ENCODE results near the gene PLXNA2.

The PLXNA2 gene

DNA sequence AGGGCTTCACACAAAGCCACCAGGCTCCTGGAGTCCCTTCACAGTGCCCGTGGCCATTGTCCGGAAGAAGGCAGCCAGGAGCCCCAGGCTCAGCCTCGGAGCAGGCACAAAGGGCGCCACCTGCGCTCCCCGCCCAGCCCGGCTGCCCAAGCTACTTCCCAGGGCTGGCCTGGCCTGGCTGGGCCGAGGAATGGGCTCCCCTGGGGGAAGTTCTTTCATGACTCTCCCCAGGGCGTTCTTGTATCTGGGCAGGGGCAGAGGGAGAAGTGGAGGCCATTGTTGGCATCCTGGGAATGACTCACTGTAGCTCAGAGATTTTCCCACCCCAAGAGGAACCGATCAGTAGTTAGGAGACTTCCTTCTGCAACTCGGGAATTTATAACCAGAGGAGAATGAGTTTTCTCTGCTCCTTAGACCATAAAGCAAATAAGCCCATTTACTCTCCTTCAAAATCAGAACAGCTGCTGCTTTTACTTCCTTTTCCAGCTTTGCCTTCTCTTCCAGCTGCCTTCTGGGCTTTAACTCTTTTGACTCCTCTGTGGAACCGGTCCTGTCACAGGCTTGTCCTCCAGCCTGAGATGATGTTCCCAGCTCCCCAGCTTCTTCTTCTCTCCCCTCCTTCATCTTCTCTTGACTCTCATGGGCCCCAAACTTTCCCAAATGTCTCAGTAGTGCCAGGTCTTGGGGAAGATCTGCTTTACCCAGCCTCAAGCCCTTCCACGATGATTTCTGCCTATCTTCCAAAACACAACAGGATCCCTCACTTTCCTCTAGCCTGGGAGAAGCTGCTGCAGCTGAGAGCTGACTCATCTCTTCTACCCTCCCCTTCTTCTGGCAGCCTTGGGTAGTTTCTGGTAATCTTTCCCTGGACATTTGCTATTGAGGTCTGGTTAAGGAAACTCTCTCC is 214.6 kb downstream of the PLXNA2 start:
- DNase-seq (ENCODE audit: low read depth in 2 of 2) = no peak

DNA sequence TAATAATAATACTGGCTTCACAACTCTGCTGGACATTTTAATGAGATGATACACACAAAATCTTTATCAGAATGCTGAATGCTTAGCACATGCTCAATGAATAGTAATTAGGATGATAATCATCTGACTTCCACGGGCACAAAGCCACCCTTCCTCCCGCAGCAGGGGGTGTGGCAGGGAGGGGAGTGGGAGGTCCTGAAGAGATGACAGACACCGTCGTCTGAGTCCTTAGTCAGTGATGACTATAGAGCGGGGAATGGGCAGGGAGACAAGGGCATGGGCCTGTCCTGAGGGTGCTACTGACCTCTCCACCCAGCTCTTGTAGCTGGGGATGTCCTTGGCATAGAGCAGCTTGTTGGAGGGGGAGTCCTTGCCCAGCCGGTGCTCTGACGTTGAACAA is 215.7 kb downstream of the PLXNA2 start:
- no peak for DNase-seq (ENCODE audit: low read depth in 2 of 2)

DNA sequence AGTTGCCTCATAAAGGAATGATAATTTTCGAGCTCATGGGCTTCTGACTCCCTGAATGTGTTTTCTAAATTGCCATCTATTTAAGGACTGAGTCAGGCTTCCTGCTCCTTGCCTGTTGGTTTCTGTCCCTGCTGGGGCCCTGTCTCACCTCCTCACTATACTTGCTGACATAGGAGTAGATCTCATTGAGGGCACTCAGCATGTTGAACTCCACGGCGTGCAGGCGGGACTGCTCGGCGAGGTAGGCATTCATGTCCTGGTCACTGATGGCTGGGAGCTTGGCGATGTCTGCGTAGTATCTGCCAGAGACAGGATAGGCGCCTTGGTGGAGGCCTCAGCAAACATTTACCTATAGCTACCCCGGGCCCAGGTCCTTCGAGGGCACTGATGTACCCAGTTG is 216.3 kb downstream of the PLXNA2 start:
- no peak for DNase-seq (ENCODE audit: low read depth in 2 of 2)

DNA sequence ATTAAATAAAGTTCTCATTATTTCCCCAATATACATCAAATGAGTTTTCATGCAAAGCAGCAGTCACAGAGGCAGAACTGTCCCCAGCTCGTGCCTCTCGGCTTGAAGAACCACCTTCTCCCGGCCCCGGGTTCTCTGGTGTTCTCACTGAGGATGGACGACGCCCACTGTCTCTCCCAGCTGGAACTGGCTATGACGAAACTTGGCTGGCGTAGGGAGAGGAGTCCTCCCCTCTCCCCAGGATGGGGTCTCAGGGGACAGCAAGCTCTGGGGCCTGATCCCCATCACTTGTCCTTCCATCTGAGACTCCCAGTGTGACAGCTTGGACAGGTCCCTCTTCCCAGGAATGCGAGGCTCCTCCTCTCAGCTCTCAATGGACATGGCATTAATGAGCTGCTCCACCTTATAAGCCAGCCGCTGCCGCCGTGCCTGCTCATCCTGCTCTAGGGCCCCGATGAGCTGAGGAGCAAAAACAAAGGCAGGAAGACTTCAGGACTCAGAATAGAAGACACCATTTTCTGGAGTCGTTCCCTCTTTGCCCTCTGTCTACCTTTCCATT is 217.2 kb downstream of the PLXNA2 start:
- DNase-seq (ENCODE audit: low read depth in 2 of 2) = no peak

DNA sequence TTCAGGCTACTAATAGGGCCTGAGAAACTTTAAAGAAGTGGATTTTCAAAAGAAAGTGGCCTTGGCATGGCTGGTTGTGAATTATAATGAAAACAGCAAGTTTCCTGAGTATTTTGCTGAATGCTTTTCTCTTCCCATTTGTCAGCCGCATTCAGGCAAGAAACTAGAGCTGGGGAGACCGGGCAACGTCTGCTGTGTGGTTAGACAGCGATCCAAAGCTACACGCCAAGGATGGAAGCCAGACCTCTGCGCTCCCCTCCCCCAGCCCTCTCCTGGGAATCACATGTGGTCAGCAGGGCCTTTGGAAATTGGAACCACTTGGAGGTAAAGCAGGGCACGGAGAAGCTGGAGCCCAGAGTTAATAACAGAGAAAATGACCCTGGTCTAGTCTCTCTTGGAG is 219.2 kb downstream of the PLXNA2 start:
- DNase-seq (ENCODE audit: low read depth in 2 of 2) = no peak

DNA sequence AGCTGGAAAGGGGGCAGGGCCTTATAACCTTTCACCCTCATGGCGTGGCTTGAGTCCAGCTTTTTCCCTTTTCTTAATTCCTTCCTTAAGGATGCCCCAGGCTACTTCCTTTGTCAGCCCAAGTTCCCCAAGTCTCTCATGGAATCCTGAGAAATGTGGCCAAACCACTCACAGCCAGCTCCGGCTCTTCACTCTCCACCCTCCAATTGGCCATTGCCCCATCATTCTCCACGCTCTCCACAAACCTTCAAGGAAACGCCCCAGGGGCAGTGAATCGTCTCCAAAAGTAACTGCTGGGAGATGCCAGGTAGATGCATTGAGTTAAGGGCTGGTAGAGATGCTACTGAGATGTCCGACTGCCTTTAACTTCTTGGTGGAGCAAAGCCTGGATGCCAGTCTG is 219.8 kb downstream of the PLXNA2 start:
- DNase-seq (ENCODE audit: low read depth in 2 of 2) = no peak

DNA sequence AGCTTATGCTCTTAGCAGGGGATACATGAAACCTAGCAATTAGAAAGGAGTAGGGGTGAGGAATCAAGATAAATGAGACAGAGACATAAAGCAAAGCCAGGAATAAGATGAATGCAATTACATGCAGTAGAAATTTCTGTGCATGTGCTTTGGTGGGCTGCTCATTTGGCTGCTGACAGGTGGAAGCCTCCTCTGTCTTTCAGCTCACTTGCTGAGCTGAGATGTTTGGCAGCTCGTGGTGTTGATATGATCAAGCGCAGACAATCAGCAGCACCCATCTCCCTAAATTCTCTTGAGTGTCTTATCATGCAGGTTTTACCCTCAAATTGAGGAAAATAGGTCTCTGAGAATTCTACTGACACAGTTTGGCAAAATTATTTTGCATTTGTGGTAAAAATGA is 224.9 kb downstream of the PLXNA2 start:
- DNase-seq (ENCODE audit: low read depth in 2 of 2) = no peak

DNA sequence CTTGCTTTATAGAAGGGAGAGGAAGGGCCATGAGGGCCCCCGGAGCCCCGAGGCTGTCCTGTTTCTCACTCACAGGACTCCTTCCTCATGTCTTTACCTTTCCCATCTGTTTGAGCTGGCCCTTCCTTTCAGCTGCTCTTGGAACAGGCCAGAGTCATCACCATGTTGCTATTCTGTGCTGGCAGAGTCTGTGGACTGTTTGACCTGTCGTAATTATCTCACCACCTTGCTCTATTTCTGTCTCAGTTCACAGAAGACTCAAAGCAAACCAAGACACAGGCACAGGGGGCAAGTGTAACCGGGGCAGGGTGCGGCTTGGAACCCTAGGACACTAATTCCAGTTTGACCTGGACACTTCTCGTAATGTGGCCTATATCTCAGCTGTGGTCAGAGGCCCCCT is 228.9 kb downstream of the PLXNA2 start:
- DNase-seq (ENCODE audit: low read depth in 2 of 2) = no peak

DNA sequence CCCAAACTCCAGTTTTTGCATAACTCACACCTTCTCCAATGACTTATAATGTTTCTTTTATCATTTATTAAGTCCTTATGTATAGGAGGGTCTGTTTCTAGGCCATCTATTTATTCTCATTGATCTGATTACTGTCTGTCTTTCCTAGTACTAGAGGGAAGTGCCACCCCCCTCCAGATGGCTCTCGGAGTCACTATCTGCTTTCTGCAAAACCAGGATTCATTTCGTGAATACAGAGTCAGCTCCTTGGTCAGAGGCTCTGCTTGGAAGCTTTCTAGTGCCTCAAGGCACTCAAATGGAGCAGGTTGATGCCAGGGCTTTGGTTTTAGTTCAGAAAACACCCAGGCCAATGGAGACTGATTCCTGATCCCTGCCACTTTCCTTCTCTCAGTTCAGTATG is 231.0 kb downstream of the PLXNA2 start:
- DNase-seq (ENCODE audit: low read depth in 2 of 2) = no peak

DNA sequence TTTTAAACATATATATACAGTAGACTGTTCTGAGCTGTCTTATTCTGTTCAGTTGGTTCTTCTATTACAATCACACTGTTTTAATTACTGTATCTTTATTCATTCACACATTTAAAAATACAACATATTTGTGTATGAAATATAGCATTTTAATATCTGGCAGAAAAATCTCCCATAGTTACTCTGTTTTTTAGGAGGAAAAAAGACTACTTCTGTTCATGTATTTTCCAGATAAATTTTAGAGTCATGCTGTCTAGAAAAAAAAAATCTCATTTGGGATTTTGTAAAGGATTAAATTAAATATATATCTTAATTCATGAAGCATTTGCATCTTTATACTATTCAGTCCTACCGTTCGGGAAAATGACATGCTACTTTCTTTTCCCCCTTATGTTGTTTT is 231.5 kb downstream of the PLXNA2 start:
- no peak for DNase-seq (ENCODE audit: low read depth in 2 of 2)

DNA sequence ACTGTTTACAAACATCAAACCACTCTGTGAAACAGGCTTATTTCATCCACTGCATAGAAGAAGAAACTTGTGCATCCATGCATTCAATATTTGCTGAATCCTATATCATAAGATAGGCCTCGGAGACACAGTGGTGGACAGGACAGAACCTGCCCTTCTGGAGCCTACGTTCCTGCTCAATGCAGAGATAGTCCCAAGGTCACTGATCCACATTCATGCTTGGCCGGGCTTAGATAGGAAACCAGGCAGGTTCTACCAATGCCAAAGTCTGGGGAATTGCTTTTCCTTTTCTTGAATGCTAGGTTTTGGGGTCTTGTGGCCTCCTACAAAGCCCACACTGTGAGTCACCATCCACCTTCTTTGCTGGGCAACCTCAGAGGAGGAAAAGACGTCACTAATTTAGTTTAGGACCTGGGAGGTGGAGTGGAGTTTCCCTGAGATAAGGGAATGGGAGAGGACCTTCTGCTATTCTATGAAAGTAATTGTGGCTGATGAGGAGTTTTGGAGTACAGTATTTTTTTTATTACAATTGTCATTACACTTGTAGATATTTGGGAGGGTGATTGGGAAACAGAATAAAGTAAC is 233.6 kb downstream of the PLXNA2 start:
- DNase-seq (ENCODE audit: low read depth in 2 of 2) = no peak

DNA sequence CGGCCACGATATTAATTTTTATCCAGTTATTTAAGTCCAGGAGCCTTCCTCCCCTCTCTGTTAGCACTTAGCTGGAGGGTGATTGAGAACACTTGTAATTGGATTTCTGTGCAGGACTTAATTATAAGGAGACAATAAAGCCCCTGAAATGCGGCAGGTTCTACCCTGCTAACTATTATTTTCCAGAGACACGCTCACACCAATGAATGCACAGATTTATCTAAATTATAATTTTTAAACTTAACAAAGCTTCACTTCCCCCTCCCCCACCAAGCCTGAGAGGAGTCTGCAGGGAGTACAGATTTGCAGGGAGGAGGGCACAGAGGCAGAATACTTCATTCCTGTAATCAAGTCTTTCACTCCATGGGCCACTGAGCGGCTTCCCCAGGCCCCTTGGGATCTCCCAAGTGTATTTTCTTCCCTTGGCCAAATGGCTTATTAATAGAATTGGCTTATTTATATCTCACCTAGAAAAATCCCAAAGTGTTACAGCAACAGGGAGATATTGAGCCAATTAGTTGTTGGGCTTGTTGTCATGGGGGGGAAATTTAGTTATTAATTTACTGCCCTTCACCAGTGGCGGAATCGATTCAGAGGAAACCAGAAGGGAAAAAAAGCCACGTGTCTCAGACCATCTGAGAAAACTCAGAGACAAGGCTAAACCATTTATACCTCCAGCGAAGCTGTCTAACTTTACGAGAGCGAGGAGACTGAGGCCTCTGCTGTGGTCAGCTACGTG is 234.3 kb downstream of the PLXNA2 start:
- no peak for DNase-seq (ENCODE audit: low read depth in 2 of 2)

DNA sequence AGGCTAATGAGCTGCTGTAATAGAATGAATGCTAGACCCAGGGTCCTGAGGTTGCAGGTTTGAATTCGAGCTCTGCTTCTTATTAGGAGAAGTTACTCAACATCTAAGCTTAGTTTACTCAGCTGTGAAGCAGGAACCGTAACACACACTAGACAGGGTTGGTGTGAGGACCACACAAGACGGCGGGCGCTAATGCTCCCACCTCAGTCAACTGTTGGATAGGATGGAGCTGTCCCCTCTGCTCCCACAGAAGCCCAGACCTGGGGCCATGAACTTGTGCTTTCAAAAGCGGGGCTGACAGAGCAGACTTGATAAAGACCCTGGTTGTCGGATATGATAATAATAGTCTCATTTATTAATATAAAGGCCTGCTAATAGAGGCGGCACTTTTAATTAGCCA is 234.9 kb downstream of the PLXNA2 start:
- no peak for DNase-seq (ENCODE audit: low read depth in 2 of 2)

DNA sequence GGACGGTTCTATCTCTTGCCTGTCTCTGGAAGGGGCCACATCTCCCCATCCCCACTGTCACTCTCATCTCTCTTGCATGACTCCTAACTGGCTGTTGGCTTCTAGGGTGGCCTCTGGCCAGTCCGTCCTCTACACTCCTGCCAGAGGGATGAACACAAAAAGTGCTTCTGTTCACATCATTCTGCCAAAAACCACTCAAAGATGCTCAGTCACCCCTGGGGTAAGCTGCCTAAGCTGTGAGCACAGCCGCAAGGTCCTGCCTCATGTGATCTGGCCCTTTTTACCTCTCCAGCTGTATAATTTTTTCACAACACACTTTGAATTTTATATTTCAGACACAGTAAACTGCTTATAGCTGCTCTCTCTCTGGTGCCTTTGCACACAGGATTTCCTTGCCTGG is 235.7 kb downstream of the PLXNA2 start:
- DNase-seq (ENCODE audit: low read depth in 2 of 2) = no peak

DNA sequence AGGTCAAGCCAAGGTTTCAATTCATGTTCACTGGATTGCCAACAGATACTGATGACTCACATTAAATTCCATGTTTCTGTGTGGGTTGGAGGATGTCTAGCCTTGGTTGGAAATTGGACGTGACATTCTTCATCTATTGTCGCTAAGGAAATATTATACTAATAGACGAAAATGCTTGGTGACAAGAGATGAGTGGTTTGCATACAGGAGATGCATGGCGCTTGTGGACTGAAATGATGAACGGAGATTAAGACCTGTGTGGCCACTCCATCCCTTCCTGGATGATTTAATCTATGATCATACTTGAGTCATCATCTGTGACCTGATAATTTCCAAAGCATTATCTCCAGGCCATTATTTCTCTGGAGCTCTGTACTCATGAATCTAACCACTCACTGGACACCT is 236.2 kb downstream of the PLXNA2 start:
- no peak for DNase-seq (ENCODE audit: low read depth in 2 of 2)

DNA sequence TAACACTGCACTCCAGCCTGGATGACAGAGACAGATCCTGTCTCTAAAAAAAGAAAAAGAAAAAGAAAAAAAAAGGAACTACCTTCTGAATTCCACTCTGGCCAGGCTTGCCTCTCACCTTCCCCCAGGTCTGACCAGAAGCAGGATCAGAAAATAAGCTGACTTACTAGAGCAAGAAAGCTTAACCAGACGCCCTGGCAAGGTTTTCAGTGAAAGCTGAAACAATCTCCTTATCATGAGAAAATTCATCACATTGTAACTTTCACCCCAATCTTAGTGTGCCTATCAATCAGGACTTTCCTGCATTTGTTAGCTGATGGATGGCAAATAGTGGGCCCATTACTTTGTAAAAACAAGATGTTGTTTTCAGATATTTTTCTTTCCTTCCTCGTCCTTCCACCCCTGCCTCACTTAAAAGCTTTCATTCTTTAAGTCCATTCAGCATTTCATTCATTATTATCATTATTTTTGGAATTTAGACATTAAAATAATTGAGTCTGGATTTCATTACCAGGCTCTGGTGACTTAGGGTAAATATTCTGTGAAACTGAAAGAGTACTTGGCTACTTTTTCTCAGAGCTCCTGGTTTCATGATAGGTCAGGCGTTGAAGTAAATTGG is 236.8 kb downstream of the PLXNA2 start:
- no peak for DNase-seq (ENCODE audit: low read depth in 2 of 2)

DNA sequence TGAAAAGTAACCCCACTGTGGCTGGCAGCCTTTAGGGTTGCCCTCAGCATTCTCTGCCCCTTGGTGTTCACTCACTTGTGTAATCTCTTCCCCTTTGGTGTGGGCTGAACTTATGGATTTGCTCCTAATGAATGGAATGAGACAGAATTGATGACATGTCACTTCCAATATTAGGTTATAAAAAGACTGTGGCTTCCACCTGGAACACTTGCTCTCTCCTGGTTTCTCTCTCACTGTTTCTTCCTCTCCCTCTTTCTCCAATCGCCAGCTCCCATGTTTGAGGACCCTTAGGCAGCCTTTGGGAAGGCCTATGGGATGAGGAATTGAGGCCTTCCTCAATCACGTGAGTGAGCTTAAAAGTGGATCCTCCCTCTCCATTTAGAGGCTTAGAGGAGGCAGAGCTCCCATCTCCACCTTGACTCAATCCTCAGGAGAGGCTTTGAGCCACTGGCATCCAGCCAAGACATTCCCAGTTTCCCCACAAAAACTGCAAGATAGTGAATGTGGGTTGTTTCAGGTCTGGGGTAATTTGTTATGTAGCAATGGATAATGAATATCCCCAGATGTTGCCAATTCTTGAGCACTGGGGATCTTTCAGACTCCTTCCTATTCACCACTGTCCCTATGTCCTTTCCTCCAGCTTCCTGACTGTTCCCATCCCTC is 237.8 kb downstream of the PLXNA2 start:
- no peak for DNase-seq (ENCODE audit: low read depth in 2 of 2)

DNA sequence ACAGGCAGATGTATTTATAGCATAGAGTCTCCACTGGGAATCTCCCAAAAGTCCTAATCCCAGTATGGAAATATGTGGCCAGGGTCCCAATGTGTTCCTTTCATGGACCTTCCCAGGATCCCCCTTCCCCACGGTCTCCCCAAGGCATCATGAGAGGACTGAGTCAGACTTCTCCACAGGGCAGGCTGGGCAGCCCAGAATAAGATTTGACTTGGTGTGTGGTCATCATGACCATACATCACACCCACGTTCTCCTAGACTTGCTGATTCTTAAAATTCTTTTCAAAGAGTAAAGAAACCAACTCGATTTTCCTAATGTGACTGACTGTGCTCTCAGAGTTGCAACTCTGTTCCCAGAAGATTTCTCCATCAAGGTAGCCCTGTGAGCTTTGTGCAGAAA is 239.3 kb downstream of the PLXNA2 start:
- no peak for DNase-seq (ENCODE audit: low read depth in 2 of 2)

DNA sequence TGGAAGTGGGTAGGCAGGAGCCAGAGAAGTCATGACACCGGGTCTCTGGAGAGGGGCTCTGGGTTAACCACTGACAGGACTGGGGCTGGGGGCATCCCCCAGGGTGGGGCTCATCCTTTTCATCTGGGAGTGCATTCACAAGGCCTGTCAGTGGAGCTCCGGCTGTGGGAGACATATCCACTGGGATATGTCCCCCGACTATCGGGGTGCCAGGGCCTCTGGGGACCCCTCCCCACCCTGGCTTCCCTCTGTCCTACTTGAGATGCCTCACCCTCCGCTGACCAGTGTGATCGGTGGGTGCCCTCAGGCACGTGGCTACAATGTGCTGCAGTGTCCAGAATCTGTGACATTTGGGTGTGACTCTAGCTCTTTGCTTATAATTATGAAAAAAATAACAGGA is 240.9 kb downstream of the PLXNA2 start:
- DNase-seq (ENCODE audit: low read depth in 2 of 2) = no peak

DNA sequence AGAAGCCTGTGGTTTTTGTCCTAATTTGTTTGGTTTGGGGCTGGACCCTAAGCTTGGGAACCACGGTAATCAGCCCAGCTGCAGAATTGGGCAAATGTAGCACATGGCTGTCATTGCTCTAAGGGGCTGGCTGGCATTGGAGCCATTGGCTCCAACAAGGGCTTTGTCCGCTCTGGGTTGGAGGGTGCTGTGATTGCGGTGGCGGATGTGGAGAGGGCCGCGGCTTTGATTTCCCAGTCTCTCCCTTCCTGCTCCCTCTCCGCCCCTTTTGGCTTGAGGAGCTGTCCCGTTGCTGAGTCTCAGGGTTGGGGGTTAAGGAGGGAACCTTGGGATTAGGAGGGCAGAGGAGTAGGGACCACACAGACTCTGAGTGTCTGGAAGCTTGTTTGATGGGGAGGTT is 241.5 kb downstream of the PLXNA2 start:
- DNase-seq (ENCODE audit: low read depth in 2 of 2) = no peak

DNA sequence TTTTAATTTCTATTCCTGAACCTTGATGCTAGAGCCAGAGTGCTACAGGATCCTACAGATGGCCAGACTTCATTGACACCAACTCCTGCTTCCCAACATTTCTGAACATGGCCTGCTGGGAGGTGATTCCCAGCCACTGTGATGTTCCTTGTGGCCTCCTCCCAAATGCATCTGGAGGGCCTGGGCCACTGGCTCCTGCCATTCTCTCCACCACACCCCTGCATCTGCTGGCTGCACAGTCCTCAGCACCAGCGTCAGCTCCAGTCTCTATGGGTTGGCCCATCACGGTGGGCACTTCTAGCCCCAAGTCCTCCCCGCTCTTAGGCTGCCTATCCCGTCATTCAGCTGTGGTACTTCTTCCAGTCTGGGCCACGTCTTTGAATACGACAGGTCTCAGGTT is 242.1 kb downstream of the PLXNA2 start:
- DNase-seq (ENCODE audit: low read depth in 2 of 2) = no peak

DNA sequence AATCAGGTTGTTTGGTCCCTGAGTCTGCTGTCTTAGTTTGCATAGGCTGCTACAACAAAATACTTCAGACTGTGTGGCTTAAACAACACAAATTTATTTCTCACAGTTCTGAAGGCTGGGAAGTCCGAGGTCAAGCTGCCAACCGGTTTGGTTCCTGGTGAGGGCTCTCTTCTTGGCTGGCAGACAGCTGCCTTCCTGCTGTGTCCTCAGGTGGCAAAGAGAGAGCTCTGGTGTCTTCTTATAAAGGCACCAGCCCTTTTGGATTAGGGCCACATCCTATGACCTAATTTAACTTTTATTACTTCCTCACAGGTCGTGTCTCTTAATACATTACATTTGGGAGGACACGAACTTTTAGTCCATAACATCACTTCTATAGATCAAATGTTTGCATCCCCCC is 243.7 kb downstream of the PLXNA2 start:
- no peak for DNase-seq (ENCODE audit: low read depth in 2 of 2)
